ENCODE data around the gene FADS2. TPM values are rescaled to one million over a fixed set of nuclear protein-coding genes. Genes with fewer than 3 reads are reported as not detected.

The FADS2 gene
- total RNA-seq, 1 experiment from 2014 or later, result 48.8 TPM

GRCh38 chr11:61905067-61905696 lies 77.1 kb downstream of the FADS2 start:
- no peak for DNase-seq (ENCODE audit: low read depth)

- no peak for DNase-seq (ENCODE audit: low read depth)
Measured at GRCh38 chr11:61905801-61906521, 77.9 kb downstream of the FADS2 start.

- no peak for DNase-seq (ENCODE audit: low read depth)
Measured at GRCh38 chr11:61906522-61906909, 78.4 kb downstream of the FADS2 start.

- DNase-seq (ENCODE audit: low read depth), result no peak
Measured at GRCh38 chr11:61907282-61907681, 79.2 kb downstream of the FADS2 start.

- no peak for DNase-seq (ENCODE audit: low read depth)
Measured at GRCh38 chr11:61907871-61908729, 80.0 kb downstream of the FADS2 start.

- no peak for DNase-seq (ENCODE audit: low read depth)
Measured at GRCh38 chr11:61908730-61909316, 80.7 kb downstream of the FADS2 start.

GRCh38 chr11:61910187-61911127 lies 82.4 kb downstream of the FADS2 start:
- no peak for DNase-seq (ENCODE audit: low read depth)

GRCh38 chr11:61911128-61911700 lies 83.1 kb downstream of the FADS2 start:
- no peak for DNase-seq (ENCODE audit: low read depth)

GRCh38 chr11:61911701-61912529 lies 83.8 kb downstream of the FADS2 start:
- no peak for DNase-seq (ENCODE audit: low read depth)

- DNase-seq (ENCODE audit: low read depth), result no peak
Measured at GRCh38 chr11:61912530-61912898, 84.4 kb downstream of the FADS2 start.

- DNase-seq (ENCODE audit: low read depth), result no peak
Measured at GRCh38 chr11:61912991-61913698, 85.0 kb downstream of the FADS2 start.

- no peak for DNase-seq (ENCODE audit: low read depth)
Measured at GRCh38 chr11:61913699-61914395, 85.7 kb downstream of the FADS2 start.

GRCh38 chr11:61914471-61915171 lies 86.5 kb downstream of the FADS2 start:
- no peak for DNase-seq (ENCODE audit: low read depth)

- DNase-seq (ENCODE audit: low read depth), result no peak
Measured at GRCh38 chr11:61916737-61917333, 88.7 kb downstream of the FADS2 start.

Measured in RPMI7951 (cell line).